Measurements from ENCODE around the gene STX8.
"Not testable (repeated sequence)": the region's sequence is repeated elsewhere in the genome, so short reads cannot be mapped to it uniquely, and the experiment has no call there.

The STX8 gene

GRCh38 chr17:9383826-9384225 is 191.8 kb downstream of the STX8 start:
- DNase-seq, result peak in 3 of 4 experiments; percentile 22 to 54 (median 46)

- DNase-seq, result peak in 2 of 4 experiments; percentile 41 to 58
These were observed 193.0 kb downstream of the STX8 start for GRCh38 chr17:9382626-9383025.

GRCh38 chr17:9381068-9381467 is 194.6 kb downstream of the STX8 start:
- no peak for DNase-seq

GRCh38 chr17:9380361-9380760 is 195.3 kb downstream of the STX8 start:
- peak in 2 of 4 experiments; percentile 25 to 35 for DNase-seq

GRCh38 chr17:9376177-9376576 is 199.4 kb downstream of the STX8 start:
- DNase-seq, result not testable (repeated sequence)

- DNase-seq, result no peak
These were observed 204.6 kb downstream of the STX8 start for GRCh38 chr17:9371019-9371418.

- peak in 2 of 4 experiments; percentile 15 to 16 for DNase-seq
These were observed 205.2 kb downstream of the STX8 start for GRCh38 chr17:9370467-9370866.

GRCh38 chr17:9368631-9369030 is 207.0 kb downstream of the STX8 start:
- DNase-seq, result no peak

- DNase-seq, result peak; percentile 14 to 60 (median 53)
These were observed 208.5 kb downstream of the STX8 start for GRCh38 chr17:9367156-9367555.

GRCh38 chr17:9364837-9365430 is 210.7 kb downstream of the STX8 start:
- no peak for DNase-seq

- DNase-seq, result no peak
These were observed 211.9 kb downstream of the STX8 start for GRCh38 chr17:9363440-9364350.

GRCh38 chr17:9361188-9361955 is 214.2 kb downstream of the STX8 start:
- peak; percentile 56 to 86 (median 78) for DNase-seq

- no peak for DNase-seq
These were observed 214.9 kb downstream of the STX8 start for GRCh38 chr17:9360677-9361081.

GRCh38 chr17:9356488-9356911 is 219.1 kb downstream of the STX8 start:
- peak; percentile 63 to 83 (median 79) for DNase-seq

- peak in 3 of 4 experiments; percentile 11 to 51 (median 50) for DNase-seq
These were observed 219.8 kb downstream of the STX8 start for GRCh38 chr17:9355846-9356245.

- DNase-seq, result not testable (repeated sequence)
These were observed 220.4 kb downstream of the STX8 start for GRCh38 chr17:9355231-9355630.

- DNase-seq, result peak; percentile 45 to 76 (median 47)
These were observed 225.5 kb downstream of the STX8 start for GRCh38 chr17:9350080-9350479.

- DNase-seq, result no peak
These were observed 229.2 kb downstream of the STX8 start for GRCh38 chr17:9346296-9346926.

GRCh38 chr17:9343516-9343915 is 232.1 kb downstream of the STX8 start:
- no peak for DNase-seq

GRCh38 chr17:9342225-9342624 is 233.4 kb downstream of the STX8 start:
- no peak for DNase-seq

- DNase-seq, result no peak
These were observed 235.7 kb downstream of the STX8 start for GRCh38 chr17:9339958-9340357.

GRCh38 chr17:9339482-9339881 is 236.1 kb downstream of the STX8 start:
- DNase-seq, result not testable (repeated sequence)
